Peyer's patch (tissue), 4 donors: ENCODE results near the gene MSANTD2.

ENCODE experiments used
- POLR2A ChIP-seq, 2 donors: fragments of 450-650 bp; IDR thresholded peaks; one replicate each; pipeline ENCODE4 v1.5.1; 2017; ENCODE audit warnings: antibody characterized with exemption in 2 of 2, mild to moderate bottlenecking in 2 of 2, moderate library complexity in 2 of 2
- TF ChIP-seq, protein P1 (sequence below), 6 experiments: fragments of 450-650 bp in 4 of 6; fragments of 200-600 bp in 2 of 6; sonication (generic) in 1 of 6; IDR thresholded peaks; one replicate each; pipeline ENCODE4 v1.5.1; 2017 to 2019; ENCODE audit warnings: antibody characterized with exemption in 6 of 6, mild to moderate bottlenecking in 3 of 6, moderate library complexity in 1 of 6

DNA sequence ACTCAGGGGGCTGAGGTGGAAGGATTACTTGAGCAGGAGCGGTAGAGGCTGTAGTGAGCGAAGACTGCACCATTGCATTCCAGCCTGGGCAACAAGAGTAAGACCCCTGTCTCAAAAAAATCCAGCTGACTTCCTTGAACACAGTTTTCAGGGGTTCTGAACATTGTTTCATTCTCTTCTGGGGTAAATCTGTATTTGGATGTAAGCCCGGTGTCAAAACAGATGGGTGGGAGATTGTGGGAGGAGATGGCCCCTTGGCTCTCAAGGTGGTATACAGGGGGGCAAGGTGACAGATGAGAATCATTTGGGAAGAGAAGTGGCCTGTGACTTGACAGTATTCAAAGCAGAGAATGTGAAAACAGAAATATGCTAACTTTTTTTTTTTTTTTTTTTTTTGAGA, 42.9 kb downstream of the MSANTD2 start:
- no peak for TF ChIP-seq POLR2A (IDR thresholded peaks at IDR 0.05)
- TF ChIP-seq, protein P1, sequence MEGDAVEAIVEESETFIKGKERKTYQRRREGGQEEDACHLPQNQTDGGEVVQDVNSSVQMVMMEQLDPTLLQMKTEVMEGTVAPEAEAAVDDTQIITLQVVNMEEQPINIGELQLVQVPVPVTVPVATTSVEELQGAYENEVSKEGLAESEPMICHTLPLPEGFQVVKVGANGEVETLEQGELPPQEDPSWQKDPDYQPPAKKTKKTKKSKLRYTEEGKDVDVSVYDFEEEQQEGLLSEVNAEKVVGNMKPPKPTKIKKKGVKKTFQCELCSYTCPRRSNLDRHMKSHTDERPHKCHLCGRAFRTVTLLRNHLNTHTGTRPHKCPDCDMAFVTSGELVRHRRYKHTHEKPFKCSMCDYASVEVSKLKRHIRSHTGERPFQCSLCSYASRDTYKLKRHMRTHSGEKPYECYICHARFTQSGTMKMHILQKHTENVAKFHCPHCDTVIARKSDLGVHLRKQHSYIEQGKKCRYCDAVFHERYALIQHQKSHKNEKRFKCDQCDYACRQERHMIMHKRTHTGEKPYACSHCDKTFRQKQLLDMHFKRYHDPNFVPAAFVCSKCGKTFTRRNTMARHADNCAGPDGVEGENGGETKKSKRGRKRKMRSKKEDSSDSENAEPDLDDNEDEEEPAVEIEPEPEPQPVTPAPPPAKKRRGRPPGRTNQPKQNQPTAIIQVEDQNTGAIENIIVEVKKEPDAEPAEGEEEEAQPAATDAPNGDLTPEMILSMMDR (IDR thresholded peaks at IDR 0.05) = no peak
